GM23248 (cell line): Measurements from ENCODE around the gene SLC38A8.

ENCODE experiments used
- EZH2 ChIP-seq: fragments of 200-600 bp; sonication (generic); IDR thresholded peaks from 2 replicates; pipeline ENCODE4 v1.6.1; 2018; ENCODE audit warnings: antibody characterized with exemption, mild to moderate bottlenecking; ENCODE audit not compliant: insufficient read depth, poor library complexity, severe bottlenecking
- EZH2phosphoT487 ChIP-seq: fragments of 200-600 bp; sonication (generic); IDR thresholded peaks from 2 replicates; pipeline ENCODE4 v1.6.1; 2018; ENCODE audit warnings: antibody characterized with exemption, moderate library complexity, mild to moderate bottlenecking, low read depth; ENCODE audit not compliant: insufficient read depth

DNA sequence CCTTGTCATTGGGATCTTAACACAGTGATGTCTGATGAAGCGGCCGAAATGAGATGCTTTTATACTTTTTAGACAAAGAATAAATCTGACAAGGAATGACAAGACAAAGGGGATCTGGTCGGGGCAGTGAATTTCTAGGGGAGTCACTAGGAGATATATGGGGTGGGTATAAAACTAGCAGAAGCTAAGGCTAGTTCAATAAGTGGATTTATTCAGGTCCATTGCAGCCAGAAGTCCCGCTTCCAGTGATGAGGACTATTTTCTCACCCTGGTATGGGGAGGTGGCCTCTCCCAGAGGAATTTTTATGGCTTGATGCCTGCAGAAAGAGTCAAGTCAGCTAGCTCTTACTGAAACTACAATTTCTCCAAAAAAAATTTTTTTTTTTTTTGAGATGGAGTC is 23.9 kb downstream of the SLC38A8 start:
- TF ChIP-seq EZH2 (no peak), EZH2phosphoT487 (no peak)
